Cardiac muscle cell (in vitro differentiated cells and primary cell): ENCODE measurements around the gene ANO1. TPM values are rescaled to one million over a fixed set of nuclear protein-coding genes. Genes with fewer than 3 reads are reported as not detected.

ENCODE experiments used
- DNase-seq, 2 donors: peaks; one replicate each; pipeline versions ENCODE4 v3.0.0 to v3.0.0-alpha.2; 2010 to 2017; ENCODE audit warnings: low read depth in 1 of 2, low spot score in 1 of 2
- H3K27ac ChIP-seq: fragments of 200-600 bp; sonication (generic); 2 replicates; pipeline ENCODE4 v1.5.1; 2016
- H3K27me3 ChIP-seq: fragments of 200-600 bp; sonication (generic); 2 replicates; pipeline ENCODE4 v1.6.0; 2016; ENCODE audit warnings: control low read depth
- H3K36me3 ChIP-seq: fragments of 200-600 bp; sonication (generic); 2 replicates; pipeline ENCODE4 v1.5.1; 2016; ENCODE audit warnings: control low read depth
- H3K4me1 ChIP-seq: fragments of 200-600 bp; sonication (generic); 2 replicates; pipeline ENCODE4 v1.8.1; 2017; ENCODE audit warnings: low read depth, mild to moderate bottlenecking, mixed run types
- H3K4me3 ChIP-seq: fragments of 200-600 bp; sonication (generic); 2 replicates; pipeline ENCODE4 v1.5.1; 2016; ENCODE audit warnings: mild to moderate bottlenecking
- H3K9me3 ChIP-seq: fragments of 200-600 bp; sonication (generic); 2 replicates; pipeline ENCODE4 v1.5.1; 2017; ENCODE audit warnings: low read depth, mild to moderate bottlenecking, control low read depth
- polyA plus RNA-seq: library from polyadenylated mRNA; unstranded; fragments of >200 nt; fragmentation: Nextera tagmentation; extraction: Ambion mirVana; gene quantifications from 2 replicates; pipeline ENCODE4 v1.2.1, GENCODE V29; 2016
- total RNA-seq: library from RNA; depleted of rRNA; stranded (reverse); fragments of >200 nt; gene quantifications from 2 replicates; pipeline ENCODE4 v1.2.3, GENCODE V29; 2016
- TF ChIP-seq, protein P1 (sequence below): IDR thresholded peaks from 2 replicates; pipeline ENCODE4 v1.5.1; 2012; ENCODE audit warnings: low read depth, mild to moderate bottlenecking, low read length

The ANO1 gene
- total and polyA plus RNA-seq, 2 experiments from 2014 or later = 0.09 to 0.86 TPM

DNA sequence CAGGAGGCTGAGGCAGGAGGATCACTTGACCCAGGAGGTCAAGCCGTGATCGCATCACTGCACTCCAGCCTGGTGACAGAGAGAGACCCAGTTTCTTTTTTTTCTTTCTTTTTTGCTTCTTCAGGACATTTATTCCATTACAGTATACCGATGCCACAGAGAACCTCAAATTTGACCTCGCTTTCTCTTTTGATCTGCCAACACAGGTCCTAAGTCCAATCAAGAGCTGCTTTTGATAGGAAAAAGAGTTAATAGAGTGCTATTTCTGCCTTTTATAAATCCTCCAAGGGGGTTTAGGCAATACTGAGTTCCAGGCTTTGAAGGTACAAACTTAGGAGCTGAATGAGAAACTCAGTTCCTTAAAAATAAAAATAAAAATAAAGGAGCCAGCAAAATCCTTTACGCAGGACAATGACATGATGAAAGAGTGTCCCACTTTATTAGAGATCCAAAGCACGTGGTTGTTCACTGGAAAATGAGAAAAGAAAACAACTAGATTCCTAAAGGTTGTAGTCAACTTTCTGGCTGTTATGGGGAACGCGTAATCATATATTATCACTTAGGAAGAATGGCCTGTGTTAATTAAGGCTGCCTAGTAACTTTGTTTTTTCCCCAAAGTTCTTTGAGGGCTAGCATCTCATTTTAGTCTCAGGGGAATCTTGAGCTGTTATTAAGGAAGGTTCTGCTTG, 152.2 kb downstream of the ANO1 start:
- TF ChIP-seq, protein P1, sequence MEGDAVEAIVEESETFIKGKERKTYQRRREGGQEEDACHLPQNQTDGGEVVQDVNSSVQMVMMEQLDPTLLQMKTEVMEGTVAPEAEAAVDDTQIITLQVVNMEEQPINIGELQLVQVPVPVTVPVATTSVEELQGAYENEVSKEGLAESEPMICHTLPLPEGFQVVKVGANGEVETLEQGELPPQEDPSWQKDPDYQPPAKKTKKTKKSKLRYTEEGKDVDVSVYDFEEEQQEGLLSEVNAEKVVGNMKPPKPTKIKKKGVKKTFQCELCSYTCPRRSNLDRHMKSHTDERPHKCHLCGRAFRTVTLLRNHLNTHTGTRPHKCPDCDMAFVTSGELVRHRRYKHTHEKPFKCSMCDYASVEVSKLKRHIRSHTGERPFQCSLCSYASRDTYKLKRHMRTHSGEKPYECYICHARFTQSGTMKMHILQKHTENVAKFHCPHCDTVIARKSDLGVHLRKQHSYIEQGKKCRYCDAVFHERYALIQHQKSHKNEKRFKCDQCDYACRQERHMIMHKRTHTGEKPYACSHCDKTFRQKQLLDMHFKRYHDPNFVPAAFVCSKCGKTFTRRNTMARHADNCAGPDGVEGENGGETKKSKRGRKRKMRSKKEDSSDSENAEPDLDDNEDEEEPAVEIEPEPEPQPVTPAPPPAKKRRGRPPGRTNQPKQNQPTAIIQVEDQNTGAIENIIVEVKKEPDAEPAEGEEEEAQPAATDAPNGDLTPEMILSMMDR = no peak
- no peaks in the 10 kb centered on the region for H3K36me3 ChIP-seq
- no peak overlapping the region for H3K27ac ChIP-seq
- peak in 1 of 2 donors; percentile 27 for DNase-seq
- no peaks in the 10 kb centered on the region for H3K27me3 ChIP-seq
- H3K4me3 ChIP-seq = no peak overlapping the region
- H3K4me1 ChIP-seq = no peaks in the 10 kb centered on the region
- no peaks in the 10 kb centered on the region for H3K9me3 ChIP-seq

DNA sequence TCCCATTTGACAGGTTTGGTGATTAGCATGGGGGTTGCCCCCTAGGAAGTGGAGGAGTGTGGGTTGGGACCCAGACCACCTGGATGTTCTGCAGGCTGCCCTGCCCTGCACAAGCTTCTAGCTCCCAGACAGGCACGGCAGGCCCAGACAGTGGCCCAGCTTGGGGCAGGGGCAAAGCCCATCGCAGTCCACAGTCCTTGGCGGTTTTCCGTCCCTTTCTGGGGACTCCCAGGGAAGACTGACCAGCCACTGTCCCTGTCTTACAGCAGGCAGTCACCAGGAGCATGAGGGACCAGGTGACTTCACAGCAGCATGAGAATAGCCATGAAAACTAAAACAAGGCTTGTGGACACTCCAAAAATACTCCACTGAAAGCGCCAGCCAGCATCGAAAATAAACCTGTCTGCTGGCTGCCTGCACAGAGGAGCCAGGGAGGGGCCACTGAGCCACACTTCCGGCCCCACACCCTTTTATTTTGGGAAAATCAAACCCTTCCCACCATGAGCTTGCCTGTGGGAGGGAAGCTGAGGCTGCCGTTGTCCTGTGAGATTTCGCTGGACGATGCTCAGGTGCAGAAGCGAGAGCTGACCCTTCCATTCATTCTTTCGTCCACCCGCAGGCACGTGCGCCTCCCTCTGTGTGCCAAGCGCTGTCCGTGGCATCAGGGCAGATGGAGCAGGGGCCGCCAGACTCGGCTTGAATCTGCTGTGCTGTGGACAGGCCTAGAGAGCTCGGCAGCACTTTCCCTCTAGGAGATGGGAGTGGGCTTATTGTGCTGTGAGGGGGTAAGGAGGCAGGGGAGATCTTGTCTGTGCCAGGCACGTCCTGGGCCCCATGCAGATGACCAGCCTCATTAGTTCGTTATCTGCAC, 153.0 kb downstream of the ANO1 start:
- TF ChIP-seq, protein P1 = no peak
- Histone ChIP-seq H3K9me3 (no peaks in the 10 kb centered on the region), H3K4me1 (no peaks in the 10 kb centered on the region), H3K27me3 (no peaks in the 10 kb centered on the region), H3K27ac (peak overlapping the region; percentile 45), H3K36me3 (no peaks in the 10 kb centered on the region), H3K4me3 (no peak overlapping the region)
- no peak for DNase-seq

DNA sequence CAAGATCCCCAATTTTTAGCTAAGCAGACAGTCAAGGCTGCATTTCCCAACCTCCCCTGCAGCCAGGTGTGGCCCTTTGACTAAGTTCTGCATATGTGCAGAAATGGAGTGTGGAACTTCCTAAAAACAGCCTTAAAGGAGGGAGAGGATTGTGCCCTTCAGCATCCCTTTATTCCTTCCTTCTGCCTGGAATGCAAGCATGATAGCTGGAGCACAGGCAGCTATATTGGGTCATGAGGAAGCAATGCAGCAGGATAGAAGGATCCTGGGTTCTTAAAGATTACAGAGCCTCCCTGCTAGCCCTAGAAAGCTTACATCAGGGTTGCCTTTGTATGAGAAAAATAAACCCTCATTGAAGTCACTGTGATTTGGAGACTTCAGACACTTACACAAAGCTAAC, 154.9 kb downstream of the ANO1 start:
- Histone ChIP-seq H3K4me1 (no peaks in the 10 kb centered on the region), H3K4me3 (no peak overlapping the region), H3K9me3 (no peaks in the 10 kb centered on the region), H3K27me3 (no peaks in the 10 kb centered on the region), H3K36me3 (no peaks in the 10 kb centered on the region), H3K27ac (no peak overlapping the region)
- DNase-seq = no peak
- TF ChIP-seq, protein P1 = no peak

DNA sequence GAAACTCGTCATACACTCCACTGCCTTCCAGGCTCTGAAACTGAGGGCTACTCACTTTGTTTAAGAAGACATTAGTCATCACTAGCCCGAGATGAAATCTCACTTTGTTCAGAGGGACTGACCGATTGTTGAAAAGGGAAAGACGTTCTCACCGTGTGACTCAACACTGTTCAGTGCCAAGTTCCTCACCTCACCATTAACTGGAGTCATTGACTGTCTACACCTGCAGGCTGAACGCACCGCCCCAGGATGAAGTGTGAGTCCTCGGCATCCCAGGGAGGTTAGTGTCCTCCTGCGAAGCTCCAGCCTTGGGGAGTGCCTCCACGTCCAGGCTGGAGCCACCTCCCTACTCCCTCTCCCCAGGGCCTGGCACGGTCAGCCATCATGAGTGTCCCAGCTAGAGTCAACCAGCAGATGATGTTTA, 155.4 kb downstream of the ANO1 start:
- Histone ChIP-seq H3K36me3 (no peaks in the 10 kb centered on the region), H3K4me3 (no peak overlapping the region), H3K9me3 (no peaks in the 10 kb centered on the region), H3K27ac (no peak overlapping the region), H3K27me3 (no peaks in the 10 kb centered on the region), H3K4me1 (no peaks in the 10 kb centered on the region)
- TF ChIP-seq, protein P1 = no peak
- peak in 1 of 2 donors; percentile 69 for DNase-seq

DNA sequence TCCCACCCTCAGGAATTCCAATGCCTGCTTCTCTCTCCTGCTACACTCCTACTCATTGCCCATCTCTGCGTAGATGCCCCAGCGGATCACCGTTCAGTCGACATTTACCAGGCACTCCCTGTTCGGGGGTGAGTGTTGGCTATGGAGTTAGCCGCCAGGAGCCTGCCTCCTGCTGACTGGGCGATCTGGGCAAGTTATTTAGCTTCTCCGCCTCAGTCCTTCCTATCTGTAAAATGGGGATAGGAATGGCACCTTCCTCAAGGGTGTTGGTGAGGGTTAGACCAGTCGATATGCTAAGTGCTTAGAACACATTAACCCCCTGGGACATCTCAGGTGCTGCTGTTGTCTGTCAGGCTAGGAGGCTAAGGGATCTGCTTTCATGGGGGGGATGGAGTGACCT, 155.8 kb downstream of the ANO1 start:
- no peak overlapping the region for H3K4me3 ChIP-seq
- no peak overlapping the region for H3K27ac ChIP-seq
- H3K36me3 ChIP-seq = no peaks in the 10 kb centered on the region
- TF ChIP-seq, protein P1 = no peak
- DNase-seq = no peak
- no peaks in the 10 kb centered on the region for H3K4me1 ChIP-seq
- no peaks in the 10 kb centered on the region for H3K9me3 ChIP-seq
- H3K27me3 ChIP-seq = no peaks in the 10 kb centered on the region

Other genes with a start within 250 kb of the ANO1 start
- gene FADD, start 125.0 kb downstream of the ANO1 start, total RNA-seq = 30.1 and 34.0 TPM in 2 replicates
- gene FADD, start 125.0 kb downstream of the ANO1 start, polyA plus RNA-seq = 34.8 and 37.1 TPM in 2 replicates
- gene PPFIA1, start 192.4 kb downstream of the ANO1 start, total RNA-seq = 33.9 and 48.1 TPM in 2 replicates
- 34.1 and 47.4 TPM in 2 replicates for gene PPFIA1, start 192.4 kb downstream of the ANO1 start, polyA plus RNA-seq